ENCODE results near the gene WDR83.
"Not testable (repeated sequence)": the region's sequence is repeated elsewhere in the genome, so short reads cannot be mapped to it uniquely, and the experiment has no call there.

Gene WDR83

DNA sequence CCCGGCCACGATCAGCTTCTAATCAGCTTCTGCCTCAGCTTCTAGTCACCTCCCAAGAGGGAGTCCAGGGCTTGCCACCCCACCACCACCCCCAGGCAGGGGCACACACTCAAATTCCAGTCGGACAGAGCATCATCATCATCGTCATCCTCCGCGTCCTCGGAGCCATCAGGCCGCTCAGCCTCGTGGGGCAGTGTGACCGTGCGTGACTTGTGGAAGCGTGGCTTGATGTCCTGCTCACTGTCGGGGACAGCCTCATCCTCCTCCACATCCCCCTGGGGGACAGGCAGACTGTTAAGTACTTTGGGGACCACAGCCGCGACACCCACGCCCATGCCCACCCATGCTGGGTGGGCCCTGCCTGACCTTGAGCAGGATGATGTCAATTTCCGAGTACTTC is 44.6 kb downstream of the WDR83 start:
- no peaks in the 10 kb centered on the region for H3K4me1 ChIP-seq
- TF ChIP-seq, protein P1, sequence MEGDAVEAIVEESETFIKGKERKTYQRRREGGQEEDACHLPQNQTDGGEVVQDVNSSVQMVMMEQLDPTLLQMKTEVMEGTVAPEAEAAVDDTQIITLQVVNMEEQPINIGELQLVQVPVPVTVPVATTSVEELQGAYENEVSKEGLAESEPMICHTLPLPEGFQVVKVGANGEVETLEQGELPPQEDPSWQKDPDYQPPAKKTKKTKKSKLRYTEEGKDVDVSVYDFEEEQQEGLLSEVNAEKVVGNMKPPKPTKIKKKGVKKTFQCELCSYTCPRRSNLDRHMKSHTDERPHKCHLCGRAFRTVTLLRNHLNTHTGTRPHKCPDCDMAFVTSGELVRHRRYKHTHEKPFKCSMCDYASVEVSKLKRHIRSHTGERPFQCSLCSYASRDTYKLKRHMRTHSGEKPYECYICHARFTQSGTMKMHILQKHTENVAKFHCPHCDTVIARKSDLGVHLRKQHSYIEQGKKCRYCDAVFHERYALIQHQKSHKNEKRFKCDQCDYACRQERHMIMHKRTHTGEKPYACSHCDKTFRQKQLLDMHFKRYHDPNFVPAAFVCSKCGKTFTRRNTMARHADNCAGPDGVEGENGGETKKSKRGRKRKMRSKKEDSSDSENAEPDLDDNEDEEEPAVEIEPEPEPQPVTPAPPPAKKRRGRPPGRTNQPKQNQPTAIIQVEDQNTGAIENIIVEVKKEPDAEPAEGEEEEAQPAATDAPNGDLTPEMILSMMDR (IDR thresholded peaks at IDR 0.05) = no peak
- H3K9me3 ChIP-seq = no peaks in the 10 kb centered on the region
- H3K27me3 ChIP-seq = no peaks in the 10 kb centered on the region
- H3K27ac ChIP-seq = no peak overlapping the region
- no peak overlapping the region for H3K4me3 ChIP-seq
- intact Hi-C loops (cut with DNase I; ENCODE audit: low total_unique reads) = no loop called here
- H3K36me3 ChIP-seq = peaks cover 84 to 97% (median 94%) of the 10 kb centered on the region in 3 donors
- no peak for DNase-seq

DNA sequence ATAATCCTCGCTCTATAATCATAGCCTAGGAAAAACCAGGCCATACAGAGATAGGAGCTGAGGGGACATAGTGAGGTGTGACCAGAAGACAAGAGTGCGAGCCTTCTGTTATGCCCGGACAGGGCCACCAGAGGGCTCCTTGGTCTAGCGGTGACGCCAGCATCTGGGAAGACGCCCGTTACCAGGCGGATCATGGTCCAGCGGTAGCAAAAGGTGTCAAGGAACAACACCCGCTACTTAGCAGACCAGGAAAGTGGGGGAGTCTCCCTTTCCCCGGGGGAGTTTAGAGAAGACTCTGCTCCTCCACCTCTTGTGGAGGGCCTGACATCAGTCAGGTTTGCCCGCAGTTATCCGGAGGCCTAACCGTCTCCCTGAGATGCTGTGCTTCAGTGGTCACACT is 45.5 kb downstream of the WDR83 start:
- H3K27ac ChIP-seq; H3K4me3 ChIP-seq; DNase-seq; H3K9me3 ChIP-seq; H3K27me3 ChIP-seq; H3K4me1 ChIP-seq; intact Hi-C loops (cut with DNase I; ENCODE audit: low total_unique reads): not testable (repeated sequence)
- TF ChIP-seq, protein P1 (IDR thresholded peaks at IDR 0.05) = peak; percentile 27 to 47
- peaks cover 75 to 97% (median 93%) of the 10 kb centered on the region in 3 donors for H3K36me3 ChIP-seq

DNA sequence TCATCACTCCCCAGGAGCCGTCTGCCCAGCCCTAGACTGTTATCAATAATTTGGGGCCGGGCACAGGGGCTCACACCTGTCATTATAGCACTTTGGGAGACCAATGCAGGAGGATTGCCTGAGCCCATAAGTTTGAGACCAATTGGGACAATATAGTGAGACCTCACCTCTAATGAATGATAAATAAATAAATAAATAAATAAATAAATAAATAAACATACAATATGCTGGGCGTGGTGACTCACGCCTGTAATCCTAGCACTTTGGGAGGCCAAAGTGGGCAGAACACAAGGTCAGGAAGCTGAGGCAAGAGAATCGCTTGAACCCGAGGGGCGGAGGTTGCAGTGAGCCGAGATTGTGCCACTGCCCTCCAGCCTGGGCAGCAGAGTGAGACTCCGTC is 46.7 kb downstream of the WDR83 start:
- H3K4me3 ChIP-seq; DNase-seq; H3K27me3 ChIP-seq; H3K4me1 ChIP-seq; H3K27ac ChIP-seq; intact Hi-C loops (cut with DNase I; ENCODE audit: low total_unique reads); H3K9me3 ChIP-seq: not testable (repeated sequence)
- H3K36me3 ChIP-seq = peaks cover 68 to 96% (median 87%) of the 10 kb centered on the region in 3 donors

DNA sequence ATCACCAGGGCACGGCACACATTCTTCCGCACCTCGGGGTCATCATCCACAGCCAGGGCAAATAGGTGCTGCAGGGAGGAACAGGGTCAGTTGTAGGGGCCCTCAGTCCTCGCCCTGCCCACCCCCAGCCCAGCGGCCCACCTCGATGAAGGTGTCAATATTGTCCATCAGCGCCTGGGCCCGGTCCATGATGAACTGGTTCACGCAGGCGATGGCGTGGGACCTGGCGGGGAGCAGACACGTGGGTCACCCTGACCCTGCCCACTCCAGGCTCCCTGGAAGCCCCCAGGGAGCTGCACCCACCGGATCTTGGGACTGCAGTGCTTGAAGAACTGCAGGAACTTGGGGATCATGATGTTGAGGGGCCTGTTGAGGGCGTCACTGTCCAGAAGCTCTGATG is 48.5 kb downstream of the WDR83 start:
- H3K9me3 ChIP-seq = no peaks in the 10 kb centered on the region
- no peak for DNase-seq
- no peak overlapping the region for H3K4me3 ChIP-seq
- intact Hi-C loops (cut with DNase I; ENCODE audit: low total_unique reads) = no loop called here
- peaks cover 50 to 88% (median 75%) of the 10 kb centered on the region in 3 donors for H3K36me3 ChIP-seq
- no peak overlapping the region for H3K27ac ChIP-seq
- TF ChIP-seq, protein P1 (IDR thresholded peaks at IDR 0.05) = no peak
- peaks cover 0 to 17% (median 7%) of the 10 kb centered on the region in 4 donors for H3K4me1 ChIP-seq
- H3K27me3 ChIP-seq = no peaks in the 10 kb centered on the region

DNA sequence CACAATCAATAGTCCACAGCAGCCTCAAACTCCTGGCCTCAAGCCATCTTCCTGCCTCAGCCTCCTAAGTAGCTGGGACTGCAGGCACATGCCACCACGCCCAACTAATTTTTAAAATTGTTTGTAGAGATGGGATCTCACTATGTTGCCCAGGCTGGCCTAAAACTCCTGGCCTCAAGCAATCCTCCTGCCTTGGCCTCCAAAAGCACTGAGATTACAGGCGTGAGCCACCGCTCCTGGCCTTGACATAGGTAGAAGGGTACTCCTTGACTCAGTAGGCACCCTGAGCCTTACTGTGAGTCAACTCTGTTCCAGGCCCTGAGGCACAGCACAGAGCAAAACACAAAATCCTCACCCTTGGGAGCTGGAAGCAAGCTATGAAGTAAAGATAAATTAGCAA is 49.3 kb downstream of the WDR83 start:
- H3K36me3 ChIP-seq = peaks cover 42 to 80% (median 67%) of the 10 kb centered on the region in 3 donors
- H3K27me3 ChIP-seq = no peaks in the 10 kb centered on the region
- H3K4me1 ChIP-seq = peaks cover 0 to 25% (median 14%) of the 10 kb centered on the region in 4 donors
- H3K4me3 ChIP-seq = no peak overlapping the region
- TF ChIP-seq, protein P1 (IDR thresholded peaks at IDR 0.05) = no peak
- intact Hi-C loops (cut with DNase I; ENCODE audit: low total_unique reads) = no loop called here
- no peak for DNase-seq
- H3K27ac ChIP-seq = no peak overlapping the region
- H3K9me3 ChIP-seq = no peaks in the 10 kb centered on the region

DNA sequence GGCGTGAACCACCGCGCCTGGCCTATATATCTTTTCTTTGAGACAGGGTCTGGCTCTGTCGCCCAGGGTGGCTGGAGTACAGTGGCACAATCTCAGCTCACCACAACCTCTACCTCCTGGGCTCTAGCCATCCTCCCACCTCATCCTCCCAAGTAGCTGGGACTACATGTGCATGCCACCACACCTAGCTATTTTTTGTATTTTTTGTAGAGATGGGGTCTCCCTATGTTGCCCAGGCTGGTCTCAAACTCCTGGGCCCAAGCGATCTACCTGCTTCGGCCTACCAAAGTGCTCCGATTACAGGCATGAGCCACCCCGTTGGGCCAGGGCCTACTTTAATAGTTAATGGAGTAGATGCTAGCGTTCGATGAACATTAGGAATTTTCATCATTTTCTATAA is 53.7 kb downstream of the WDR83 start:
- H3K4me1 ChIP-seq = peaks cover 0 to 47% (median 33%) of the 10 kb centered on the region in 4 donors
- TF ChIP-seq, protein P1 (IDR thresholded peaks at IDR 0.05) = no peak
- H3K4me3 ChIP-seq = peak overlapping the region; percentile 90 to 91
- intact Hi-C loops (cut with DNase I; ENCODE audit: low total_unique reads) = loop anchor here (5.0 kb wide), 1 partner anchor 793 kb away; the partner anchor contains the start of gene ZNF700
- no peaks in the 10 kb centered on the region for H3K27me3 ChIP-seq
- H3K9me3 ChIP-seq = no peaks in the 10 kb centered on the region
- H3K36me3 ChIP-seq = peaks cover 6 to 39% (median 26%) of the 10 kb centered on the region in 3 donors
- DNase-seq = no peak
- H3K27ac ChIP-seq = peak overlapping the region; percentile 89 to 96

Measured in tibial artery (tissue), 4 donors.